H9 (cell line): Measurements from ENCODE around the gene G3BP1. TPM values are rescaled to one million over a fixed set of nuclear protein-coding genes. Genes with fewer than 3 reads are reported as not detected.

Source experiments
- DNase-seq: peaks from one replicate; pipeline ENCODE4 v3.0.0-alpha.2; 2017
- H2AFZ ChIP-seq: one replicate; pipeline ENCODE4 v1.6.1; 2013; ENCODE audit warnings: mild to moderate bottlenecking, low read length, control low read depth, moderate library complexity
- H2AK5ac ChIP-seq: 2 replicates; pipeline ENCODE4 v1.6.1; 2013; ENCODE audit warnings: low read length, control low read depth, mixed read lengths; ENCODE audit not compliant: insufficient read length
- H2BK120ac ChIP-seq: one replicate; pipeline ENCODE4 v1.6.1; 2013; ENCODE audit warnings: low read depth, mild to moderate bottlenecking, low read length, control low read depth, inconsistent platforms; ENCODE audit not compliant: poor library complexity, severe bottlenecking
- H2BK12ac ChIP-seq: 2 replicates; pipeline ENCODE4 v1.6.1; 2013; ENCODE audit warnings: low read length, control low read depth, mixed read lengths, low read depth; ENCODE audit not compliant: insufficient read length
- H2BK15ac ChIP-seq: 2 replicates; pipeline ENCODE4 v1.6.1; 2013; ENCODE audit warnings: low read depth, low read length, control low read depth
- H2BK20ac ChIP-seq: one replicate; pipeline ENCODE4 v1.6.1; 2013; ENCODE audit warnings: low read depth, mild to moderate bottlenecking, low read length, control low read depth, inconsistent platforms; ENCODE audit not compliant: poor library complexity, severe bottlenecking
- H2BK5ac ChIP-seq: 2 replicates; pipeline ENCODE4 v1.6.1; 2013; ENCODE audit warnings: low read length, control low read depth, mixed read lengths; ENCODE audit not compliant: insufficient read length
- H3K14ac ChIP-seq: 2 replicates; pipeline ENCODE4 v1.6.1; 2013; ENCODE audit warnings: low read length, control low read depth; ENCODE audit not compliant: insufficient read depth
- H3K18ac ChIP-seq: 2 replicates; pipeline ENCODE4 v1.6.1; 2013; ENCODE audit warnings: low read depth, mild to moderate bottlenecking, mixed read lengths, low read length, control low read depth; ENCODE audit not compliant: insufficient read length
- H3K23ac ChIP-seq: 2 replicates; pipeline ENCODE4 v1.6.1; 2013; ENCODE audit warnings: low read length, control low read depth, mixed read lengths, low read depth; ENCODE audit not compliant: insufficient read length
- H3K23me2 ChIP-seq: 2 replicates; pipeline ENCODE4 v1.6.1; 2013; ENCODE audit warnings: low read depth, mild to moderate bottlenecking, mixed read lengths, low read length, control low read depth; ENCODE audit not compliant: insufficient read length, poor library complexity, severe bottlenecking
- H3K27ac ChIP-seq: 2 replicates; pipeline ENCODE4 v1.5.1; 2013; ENCODE audit warnings: low read length, control low read depth, mixed read lengths, low read depth; ENCODE audit not compliant: insufficient read length
- H3K27me3 ChIP-seq: 2 replicates; pipeline ENCODE4 v1.6.1; 2013; ENCODE audit warnings: low read length, control low read depth, inconsistent platforms; ENCODE audit not compliant: insufficient read depth
- H3K4ac ChIP-seq: 2 replicates; pipeline ENCODE4 v1.6.1; 2013; ENCODE audit warnings: low read depth, mild to moderate bottlenecking, control low read depth, inconsistent platforms, low read length, moderate library complexity
- H3K4me1 ChIP-seq: 2 replicates; pipeline ENCODE4 v1.6.1; 2013; ENCODE audit warnings: low read length, control low read depth, inconsistent platforms; ENCODE audit not compliant: insufficient read depth
- H3K4me2 ChIP-seq: 2 replicates; pipeline ENCODE4 v1.6.1; 2013; ENCODE audit warnings: low read length, control low read depth, mixed read lengths; ENCODE audit not compliant: insufficient read length, insufficient read depth
- H3K56ac ChIP-seq: 2 replicates; pipeline ENCODE4 v1.6.1; 2013; ENCODE audit warnings: low read depth, mild to moderate bottlenecking, mixed read lengths, low read length, control low read depth; ENCODE audit not compliant: insufficient read length
- H3K79me1 ChIP-seq: 2 replicates; pipeline ENCODE4 v1.6.1; 2013; ENCODE audit warnings: low read depth, mild to moderate bottlenecking, moderate library complexity, low read length, control low read depth, inconsistent platforms; ENCODE audit not compliant: insufficient read depth, poor library complexity, severe bottlenecking
- H3K79me2 ChIP-seq: 2 replicates; pipeline ENCODE4 v1.6.1; 2013; ENCODE audit warnings: low read length, control low read depth, inconsistent platforms; ENCODE audit not compliant: insufficient read depth
- H3K9ac ChIP-seq: 2 replicates; pipeline ENCODE4 v1.6.1; 2013; ENCODE audit warnings: low read length, control low read depth, mixed read lengths; ENCODE audit not compliant: insufficient read length; ENCODE audit errors: extremely low read depth
- H3K9me3 ChIP-seq: one replicate; pipeline ENCODE4 v1.6.1; 2013; ENCODE audit warnings: low read depth, low read length, inconsistent platforms; ENCODE audit not compliant: control insufficient read depth
- H3T11ph ChIP-seq: one replicate; pipeline ENCODE4 v1.6.1; 2013; ENCODE audit warnings: mild to moderate bottlenecking, low read length, control low read depth, inconsistent platforms
- H4K20me1 ChIP-seq: one replicate; pipeline ENCODE4 v1.6.1; 2013; ENCODE audit not compliant: control insufficient read depth, insufficient read length, insufficient read depth
- H4K5ac ChIP-seq: 2 replicates; pipeline ENCODE4 v1.6.1; 2013; ENCODE audit warnings: low read depth, mild to moderate bottlenecking, mixed read lengths, low read length, control low read depth; ENCODE audit not compliant: insufficient read length
- H4K8ac ChIP-seq: replicated peaks from 2 replicates; pipeline ENCODE4 v1.6.1; 2013; ENCODE audit warnings: low read length, control low read depth, mixed read lengths, low read depth; ENCODE audit not compliant: insufficient read length
- H4K91ac ChIP-seq: 2 replicates; pipeline ENCODE4 v1.6.1; 2013; ENCODE audit warnings: low read depth, mild to moderate bottlenecking, moderate library complexity, mixed read lengths, low read length, control low read depth; ENCODE audit not compliant: insufficient read length
- H3K27ac Mint-ChIP-seq, 3 experiments: 2 replicates in 2 of 3; 3 replicates in 1 of 3; pipeline ENCODE4 v1.8.0; 2020 to 2021; ENCODE audit warnings: mixed read lengths in 3 of 3, mild to moderate bottlenecking in 1 of 3, moderate library complexity in 1 of 3
- H3K27me3 Mint-ChIP-seq: 2 replicates; pipeline ENCODE4 v1.8.0; 2021; ENCODE audit warnings: low read depth, mild to moderate bottlenecking, moderate library complexity, mixed read lengths
- H3K36me3 Mint-ChIP-seq, 3 experiments: 2 replicates in 2 of 3; 3 replicates in 1 of 3; pipeline ENCODE4 v1.8.0; 2020 to 2021; ENCODE audit warnings: low read depth in 3 of 3, mixed read lengths in 3 of 3; ENCODE audit not compliant: insufficient read depth in 1 of 3
- H3K4me1 Mint-ChIP-seq, 2 experiments: 2 replicates each; pipeline ENCODE4 v1.8.0; 2020; ENCODE audit warnings: mixed read lengths in 2 of 2
- H3K4me3 Mint-ChIP-seq, 2 experiments: 2 replicates in 1 of 2; 3 replicates in 1 of 2; pipeline ENCODE4 v1.8.0; 2020 to 2021; ENCODE audit warnings: mild to moderate bottlenecking in 2 of 2, mixed read lengths in 2 of 2, moderate library complexity in 1 of 2
- H3K9me3 Mint-ChIP-seq, 2 experiments: 2 replicates in 1 of 2; 3 replicates in 1 of 2; pipeline ENCODE4 v1.8.0; 2020; ENCODE audit warnings: mild to moderate bottlenecking in 2 of 2, mixed read lengths in 2 of 2, moderate library complexity in 1 of 2
- whole genome bisulfite sequencing: extraction: QIAGEN DNeasy Blood & Tissue Kit; methylation state at CpG from one replicate; pipeline ENCODE4 v1.1.7; 2013; ENCODE audit warnings: missing lambda C conversion rate, low lambda C conversion rate, mixed read lengths; ENCODE audit not compliant: insufficient read length; ENCODE audit errors: extremely low coverage; 5-methylcytosine and 5-hydroxymethylcytosine counted together
- total RNA-seq: library from RNA; stranded (reverse); gene quantifications from 2 replicates; pipeline ENCODE4 v1.2.1, GENCODE V29; 2021
- TF ChIP-seq, protein P1 (sequence below): fragments of 200-600 bp; sonication (generic); conservative IDR thresholded peaks from 3 replicates; pipeline ENCODE4 v1.8.0; 2021; ENCODE audit warnings: antibody characterized with exemption, mild to moderate bottlenecking

The G3BP1 gene
- total RNA-seq, 1 experiment from 2014 or later = 439 TPM

DNA sequence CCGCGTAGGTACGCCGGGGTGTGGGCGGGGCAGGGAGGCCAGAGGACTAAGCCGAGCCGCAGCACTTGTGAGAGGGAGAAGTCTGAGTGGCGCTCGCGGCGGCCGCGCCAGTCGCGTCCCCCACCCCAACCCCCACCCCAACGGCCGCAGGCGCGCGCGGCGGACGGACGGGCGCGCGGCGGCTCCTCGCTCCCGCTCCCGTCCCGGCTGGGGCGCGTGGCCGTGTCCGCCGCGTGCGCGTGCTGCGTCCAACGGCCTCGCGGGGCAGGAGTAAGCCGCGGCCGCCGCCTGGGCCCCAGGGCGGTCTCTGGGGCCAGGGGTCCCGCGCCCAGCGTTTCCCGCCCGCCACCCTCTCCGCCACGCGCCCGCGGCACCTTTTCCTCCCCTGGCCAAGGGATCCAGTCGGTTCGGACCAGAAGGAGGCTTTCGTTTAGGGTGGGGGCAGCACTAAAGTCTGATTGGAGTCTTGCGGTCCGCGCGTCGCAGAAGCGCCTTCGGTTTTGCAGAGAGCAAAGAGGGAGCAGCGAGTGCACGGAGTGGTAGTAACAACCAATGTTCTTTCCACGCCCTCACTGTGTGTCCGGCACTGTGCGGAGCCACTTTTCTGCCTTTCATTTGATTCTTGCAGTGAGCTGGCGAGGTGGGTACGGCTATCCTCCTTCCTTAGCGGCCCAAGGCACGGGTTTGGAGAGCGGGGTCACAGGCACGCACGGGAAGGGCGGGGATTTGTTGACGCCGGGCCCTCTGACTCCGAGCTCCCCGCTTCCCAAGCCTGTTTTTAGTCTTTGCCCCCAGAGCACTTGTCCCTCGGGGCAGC is 483 bp downstream of the G3BP1 start:
- Histone ChIP-seq H3K56ac (no peak overlapping the region), H2AFZ (no peak overlapping the region), H2BK15ac (no peak overlapping the region)

More for the DNA sequence above, 483 bp downstream of the G3BP1 start:
- Histone ChIP-seq H3K9me3 (no peaks in the 10 kb centered on the region), H2BK5ac (peak overlapping the region; percentile 43), H3K27ac (no peak overlapping the region), H3K23me2 (peaks cover 22% of the 10 kb centered on the region), H4K5ac (no peak overlapping the region), H3K18ac (peak overlapping the region; percentile 92), H3K4ac (no peak overlapping the region), H3K4me1 (no peaks in the 10 kb centered on the region), H3K14ac (peak overlapping the region; percentile 94), H2BK12ac (no peak overlapping the region), H3K79me1 (no peaks in the 10 kb centered on the region), H2AK5ac (no peak overlapping the region), H4K8ac (no peak overlapping the region), H3K4me2 (peak overlapping the region; percentile 84), H4K20me1 (no peaks in the 10 kb centered on the region), H4K91ac (no peak overlapping the region), H3K9ac (peak overlapping the region; percentile 89), H3K79me2 (peaks cover 45% of the 10 kb centered on the region), H2BK20ac (no peak overlapping the region), H3T11ph (no peak overlapping the region), H3K27me3 (no peaks in the 10 kb centered on the region), H2BK120ac (no peak overlapping the region), H3K23ac (no peak overlapping the region)
- peak; percentile 46 for DNase-seq
- H3K36me3 Mint-ChIP-seq = peaks cover 20 to 26% (median 21%) of the 10 kb centered on the region in 3 experiments; a peak in 6 of 7 replicates
- no CpG with 5 or more reads among the region's 87 CpGs for WGBS
- H3K9me3 Mint-ChIP-seq = no peaks in the 10 kb centered on the region
- H3K4me1 Mint-ChIP-seq = peaks cover 38 to 41% of the 10 kb centered on the region in 2 experiments
- H3K27ac Mint-ChIP-seq = peak overlapping the region; percentile 67 to 95 (median 78); a peak in 6 of 7 replicates
- TF ChIP-seq, protein P1, sequence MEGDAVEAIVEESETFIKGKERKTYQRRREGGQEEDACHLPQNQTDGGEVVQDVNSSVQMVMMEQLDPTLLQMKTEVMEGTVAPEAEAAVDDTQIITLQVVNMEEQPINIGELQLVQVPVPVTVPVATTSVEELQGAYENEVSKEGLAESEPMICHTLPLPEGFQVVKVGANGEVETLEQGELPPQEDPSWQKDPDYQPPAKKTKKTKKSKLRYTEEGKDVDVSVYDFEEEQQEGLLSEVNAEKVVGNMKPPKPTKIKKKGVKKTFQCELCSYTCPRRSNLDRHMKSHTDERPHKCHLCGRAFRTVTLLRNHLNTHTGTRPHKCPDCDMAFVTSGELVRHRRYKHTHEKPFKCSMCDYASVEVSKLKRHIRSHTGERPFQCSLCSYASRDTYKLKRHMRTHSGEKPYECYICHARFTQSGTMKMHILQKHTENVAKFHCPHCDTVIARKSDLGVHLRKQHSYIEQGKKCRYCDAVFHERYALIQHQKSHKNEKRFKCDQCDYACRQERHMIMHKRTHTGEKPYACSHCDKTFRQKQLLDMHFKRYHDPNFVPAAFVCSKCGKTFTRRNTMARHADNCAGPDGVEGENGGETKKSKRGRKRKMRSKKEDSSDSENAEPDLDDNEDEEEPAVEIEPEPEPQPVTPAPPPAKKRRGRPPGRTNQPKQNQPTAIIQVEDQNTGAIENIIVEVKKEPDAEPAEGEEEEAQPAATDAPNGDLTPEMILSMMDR = no peak
- H3K27me3 Mint-ChIP-seq = no peaks in the 10 kb centered on the region
- peak overlapping the region; percentile 87 to 94 for H3K4me3 Mint-ChIP-seq
